Natural killer cell (primary cell): ENCODE results near the gene TCHHL1. TPM values are rescaled to one million over a fixed set of nuclear protein-coding genes. Genes with fewer than 3 reads are reported as not detected.

Source experiments
- ATAC-seq, 3 donors: fragments of 150-1000 bp in 2 of 3; fragments of 200-7000 bp in 1 of 3; cut with Tn5 transposase; 1 replicate in 1 of 3; 2 replicates in 2 of 3; pipeline ENCODE4 v1.10.0; 2021; ENCODE audit warnings: mild to moderate bottlenecking in 2 of 3, moderate library complexity in 2 of 3
- DNase-seq, 2 donors: peaks; one replicate each; pipeline versions ENCODE4 v3.0.0 to v3.0.0-alpha.2; 2013 to 2021; ENCODE audit warnings: mixed read lengths in 1 of 2
- H3K27ac ChIP-seq: one replicate; pipeline ENCODE4 v1.5.1; 2013; ENCODE audit warnings: mild to moderate bottlenecking, low read length
- H3K27me3 ChIP-seq: one replicate; pipeline ENCODE4 v1.6.1; 2013; ENCODE audit warnings: low read length; ENCODE audit not compliant: control insufficient read depth, insufficient read depth
- H3K36me3 ChIP-seq: one replicate; pipeline ENCODE4 v1.6.1; 2013; ENCODE audit warnings: low read length; ENCODE audit not compliant: control insufficient read depth, insufficient read depth
- H3K4me1 ChIP-seq: one replicate; pipeline ENCODE4 v1.6.1; 2013; ENCODE audit warnings: low read length; ENCODE audit not compliant: control insufficient read depth, insufficient read depth
- H3K4me3 ChIP-seq: one replicate; pipeline ENCODE4 v1.5.1; 2013; ENCODE audit warnings: low read length
- H3K9me3 ChIP-seq: one replicate; pipeline ENCODE4 v1.6.1; 2013; ENCODE audit warnings: low read length; ENCODE audit not compliant: control insufficient read depth, insufficient read depth
- H3K27ac Mint-ChIP-seq, 2 donors: one replicate each; pipeline ENCODE4 v1.8.0; 2022; ENCODE audit warnings: mild to moderate bottlenecking in 2 of 2, mixed read lengths in 2 of 2, moderate library complexity in 1 of 2
- H3K27me3 Mint-ChIP-seq, 2 donors: one replicate each; pipeline ENCODE4 v1.8.0; 2022; ENCODE audit warnings: low read depth in 2 of 2, mixed read lengths in 2 of 2
- H3K36me3 Mint-ChIP-seq: one replicate; pipeline ENCODE4 v1.8.0; 2022; ENCODE audit warnings: mixed read lengths
- H3K4me1 Mint-ChIP-seq, 2 donors: one replicate each; pipeline ENCODE4 v1.8.0; 2022; ENCODE audit warnings: mixed read lengths in 2 of 2
- H3K4me3 Mint-ChIP-seq: one replicate; pipeline ENCODE4 v1.8.0; 2022; ENCODE audit warnings: mild to moderate bottlenecking, moderate library complexity, mixed read lengths
- H3K9me3 Mint-ChIP-seq, 2 donors: one replicate each; pipeline ENCODE4 v1.8.0; 2022; ENCODE audit warnings: mixed read lengths in 2 of 2
- WGBS: methylation state at CpG from one replicate; pipeline ENCODE4 v1.1.7; 2013; ENCODE audit warnings: missing lambda C conversion rate; ENCODE audit not compliant: insufficient coverage; 5-methylcytosine and 5-hydroxymethylcytosine counted together
- intact Hi-C: fragments of 100-400 bp; cut with micrococcal nuclease; formaldehyde crosslinking; loops from one replicate; pipeline ENCODE4 v1.14.2; 2022
- total RNA-seq, 4 donors: library from RNA; stranded (reverse); fragments of 120-200 nt in 1 of 4; gene quantifications; one replicate each; pipeline versions ENCODE4 v1.2.3 to v1.2.4, GENCODE V29; 2013 to 2022
- TF ChIP-seq, protein P1 (sequence below): fragments of 200-600 bp; IDR thresholded peaks from one replicate; pipeline ENCODE4 v1.8.0; 2022; ENCODE audit warnings: antibody characterized with exemption

The TCHHL1 gene
- not detected for total RNA-seq
- total RNA-seq (2013), result not detected

- DNase-seq (no peak), ATAC-seq (no peak)
- Mint-ChIP-seq H3K36me3 (peaks cover 13% of the 10 kb centered on the region), H3K27ac (no peak within 1 kb of the TSS), H3K4me3 (no peak within 1 kb of the TSS), H3K27me3 (peaks cover 17 to 39% of the 10 kb centered on the region in 2 donors), H3K9me3 (peaks cover 0 to 2% of the 10 kb centered on the region in 2 donors), H3K4me1 (no peaks in the 10 kb centered on the region)
- Histone ChIP-seq H3K9me3 (no peaks in the 10 kb centered on the region), H3K27ac (no peak within 1 kb of the TSS), H3K27me3 (peaks cover 9% of the 10 kb centered on the region), H3K4me3 (no peak within 1 kb of the TSS), H3K36me3 (no peaks in the 10 kb centered on the region), H3K4me1 (no peaks in the 10 kb centered on the region)
- intact Hi-C loops, result no loop called here
- 87% methylated on average over 4 of the region's 5 CpGs for WGBS
- TF ChIP-seq, protein P1, sequence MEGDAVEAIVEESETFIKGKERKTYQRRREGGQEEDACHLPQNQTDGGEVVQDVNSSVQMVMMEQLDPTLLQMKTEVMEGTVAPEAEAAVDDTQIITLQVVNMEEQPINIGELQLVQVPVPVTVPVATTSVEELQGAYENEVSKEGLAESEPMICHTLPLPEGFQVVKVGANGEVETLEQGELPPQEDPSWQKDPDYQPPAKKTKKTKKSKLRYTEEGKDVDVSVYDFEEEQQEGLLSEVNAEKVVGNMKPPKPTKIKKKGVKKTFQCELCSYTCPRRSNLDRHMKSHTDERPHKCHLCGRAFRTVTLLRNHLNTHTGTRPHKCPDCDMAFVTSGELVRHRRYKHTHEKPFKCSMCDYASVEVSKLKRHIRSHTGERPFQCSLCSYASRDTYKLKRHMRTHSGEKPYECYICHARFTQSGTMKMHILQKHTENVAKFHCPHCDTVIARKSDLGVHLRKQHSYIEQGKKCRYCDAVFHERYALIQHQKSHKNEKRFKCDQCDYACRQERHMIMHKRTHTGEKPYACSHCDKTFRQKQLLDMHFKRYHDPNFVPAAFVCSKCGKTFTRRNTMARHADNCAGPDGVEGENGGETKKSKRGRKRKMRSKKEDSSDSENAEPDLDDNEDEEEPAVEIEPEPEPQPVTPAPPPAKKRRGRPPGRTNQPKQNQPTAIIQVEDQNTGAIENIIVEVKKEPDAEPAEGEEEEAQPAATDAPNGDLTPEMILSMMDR, result no peak
Measured at GRCh38 chr1:152089014-152089674, at the start of gene TCHHL1. Gene TCHHL1 (minus strand): TSS chr1:152089064. CDS start chr1:152088143, 921 bp downstream.

DNA sequence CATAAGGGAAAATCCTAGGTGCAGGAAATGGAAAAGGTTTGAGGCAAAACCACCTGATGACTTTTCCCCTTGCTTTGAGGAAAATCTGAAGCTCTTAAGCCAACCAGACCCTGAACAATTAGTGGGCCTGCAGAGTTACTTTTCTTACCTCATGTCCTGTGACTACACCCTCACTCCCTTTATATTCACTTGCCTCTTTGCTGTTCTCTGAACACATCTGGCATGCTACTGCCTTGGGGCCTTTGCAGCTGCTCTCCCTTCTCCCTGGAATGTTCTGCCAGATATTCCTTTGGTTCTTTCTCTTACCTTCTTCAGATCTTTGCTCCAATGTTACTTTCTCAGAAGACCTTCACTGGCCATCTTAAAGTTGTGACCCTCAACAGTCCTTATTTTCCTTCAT, 48.4 kb upstream of the TCHHL1 start:
- H3K27me3 Mint-ChIP-seq, result peaks cover 35 to 70% of the 10 kb centered on the region in 2 donors
- H3K4me3 ChIP-seq, result no peak overlapping the region
- peaks cover 13% of the 10 kb centered on the region for H3K27me3 ChIP-seq
- no peaks in the 10 kb centered on the region for H3K4me1 ChIP-seq
- no peak overlapping the region for H3K27ac Mint-ChIP-seq
- no peak for DNase-seq
- no peak overlapping the region for H3K27ac ChIP-seq
- TF ChIP-seq, protein P1, result no peak
- peaks cover 5% of the 10 kb centered on the region for H3K36me3 Mint-ChIP-seq
- H3K36me3 ChIP-seq, result no peaks in the 10 kb centered on the region
- H3K4me3 Mint-ChIP-seq, result no peak overlapping the region
- no peaks in the 10 kb centered on the region for H3K4me1 Mint-ChIP-seq
- peaks cover 3 to 6% of the 10 kb centered on the region in 2 donors for H3K9me3 Mint-ChIP-seq
- peaks cover 2% of the 10 kb centered on the region for H3K9me3 ChIP-seq
- intact Hi-C loops, result no loop called here
- ATAC-seq, result no peak

- intact Hi-C loops, result no loop called here
- TF ChIP-seq, protein P1, result no peak
- H3K27me3 Mint-ChIP-seq, result peaks cover 44 to 69% of the 10 kb centered on the region in 2 donors
Measured at GRCh38 chr1:152130186-152130585, 41.3 kb upstream of the TCHHL1 start.

GRCh38 chr1:152127673-152128072, 38.8 kb upstream of the TCHHL1 start:
- peaks cover 2% of the 10 kb centered on the region for H3K36me3 Mint-ChIP-seq
- intact Hi-C loops, result no loop called here
- no peaks in the 10 kb centered on the region for H3K4me1 Mint-ChIP-seq
- H3K9me3 Mint-ChIP-seq, result peaks cover 0 to under 1% of the 10 kb centered on the region in 2 donors
- peaks cover 38 to 51% of the 10 kb centered on the region in 2 donors for H3K27me3 Mint-ChIP-seq
- Histone ChIP-seq H3K9me3 (peaks cover 4% of the 10 kb centered on the region), H3K4me1 (no peaks in the 10 kb centered on the region), H3K36me3 (no peaks in the 10 kb centered on the region), H3K4me3 (no peak overlapping the region), H3K27ac (no peak overlapping the region), H3K27me3 (peaks cover 22% of the 10 kb centered on the region)
- ATAC-seq, result no peak
- DNase-seq, result no peak
- H3K27ac Mint-ChIP-seq, result no peak overlapping the region
- TF ChIP-seq, protein P1, result no peak
- H3K4me3 Mint-ChIP-seq, result no peak overlapping the region

More at GRCh38 chr1:152130186-152130585, 41.3 kb upstream of the TCHHL1 start:
- Histone ChIP-seq H3K36me3 (no peaks in the 10 kb centered on the region), H3K27me3 (peaks cover 25% of the 10 kb centered on the region), H3K27ac (no peak overlapping the region), H3K4me3 (no peak overlapping the region), H3K4me1 (no peaks in the 10 kb centered on the region), H3K9me3 (peaks cover 4% of the 10 kb centered on the region)
- no peak for ATAC-seq
- Mint-ChIP-seq H3K36me3 (peaks cover 5% of the 10 kb centered on the region), H3K27ac (no peak overlapping the region), H3K4me3 (no peak overlapping the region), H3K4me1 (no peaks in the 10 kb centered on the region), H3K9me3 (peaks cover 3 to 6% of the 10 kb centered on the region in 2 donors)
- no peak for DNase-seq
